HCT116 (cell line): ENCODE results near the gene ZNF586. TPM values are rescaled to one million over a fixed set of nuclear protein-coding genes. Genes with fewer than 3 reads are reported as not detected.

Experiments
- ATAC-seq: fragments of 200-7000 bp; cut with Tn5 transposase; 2 replicates; pipeline ENCODE4 v1.9.1; 2020; ENCODE audit warnings: mild to moderate bottlenecking, moderate library complexity
- BruUV-seq: library from RNA; stranded (reverse); fragments of 400-500 nt; replicated peaks from 2 replicates; lab custom pipeline; 2021; lab: Mats Ljungman, UMichigan
- CTCF ChIA-PET: fragments of 300-600 bp; sonication (Branson Sonifier 250); formaldehyde crosslinking; loops from one replicate; lab custom pipeline; 2021; ENCODE audit warnings: antibody characterized with exemption; lab: Charles Lee
- POLR2A ChIA-PET: fragments of 300-600, 350-600 bp; sonication (Branson Sonifier 250); formaldehyde crosslinking; loops from one replicate; lab custom pipeline; 2021; ENCODE audit warnings: antibody characterized with exemption; lab: Charles Lee
- RAD21 ChIA-PET, 2 experiments: fragments of 300-600 bp; sonication (Branson Sonifier 250); formaldehyde crosslinking; loops; one replicate each; lab custom pipeline; 2023; ENCODE audit warnings: low total read pairs in 2 of 2; ENCODE audit not compliant: uncharacterized antibody in 2 of 2, unreplicated experiment in 2 of 2, low non-redundant PET in 1 of 2; lab: Charles Lee
- DNase-seq: peaks from one replicate; pipeline ENCODE4 v3.0.0-alpha.2; 2010; ENCODE audit warnings: low read depth, low spot score
- H2AFZ ChIP-seq: fragments of 200-600 bp; shearing (Covaris generic), sonication (generic); 2 replicates; pipeline ENCODE4 v1.6.1; 2017; ENCODE audit warnings: low read depth, mixed run types, mixed read lengths, antibody characterized with exemption, low read length; ENCODE audit not compliant: poor library complexity, severe bottlenecking
- H3K27ac ChIP-seq: 2 replicates; pipeline ENCODE4 v1.5.1; 2012; ENCODE audit warnings: low read depth, low read length
- H3K27me3 ChIP-seq: fragments of 200-600 bp; sonication (generic); 2 replicates; pipeline ENCODE4 v1.6.1; 2016; ENCODE audit warnings: mixed run types, low read length, mixed read lengths; ENCODE audit not compliant: insufficient read depth
- H3K36me3 ChIP-seq, 2 experiments: fragments of 200-500 bp in 1 of 2; fragments of 200-600 bp in 1 of 2; sonication (Bioruptor generic) in 1 of 2; sonication (generic) in 1 of 2; 2 replicates each; pipeline versions ENCODE4 v1.5.1 to v1.6.1; 2014 to 2016; ENCODE audit warnings: low read length in 2 of 2, inconsistent platforms in 1 of 2, mixed read lengths in 1 of 2, mixed run types in 1 of 2; ENCODE audit not compliant: insufficient read depth in 2 of 2, control insufficient read depth in 1 of 2
- H3K4me1 ChIP-seq, 2 experiments: fragments of 200-600 bp in 1 of 2; sonication (generic) in 1 of 2; 2 replicates each; pipeline versions ENCODE4 v1.5.1 to v1.6.1; 2012 to 2017; ENCODE audit warnings: low read length in 2 of 2, inconsistent platforms in 1 of 2, mild to moderate bottlenecking in 1 of 2, mixed read lengths in 1 of 2, mixed run types in 1 of 2, moderate library complexity in 1 of 2; ENCODE audit not compliant: insufficient read depth in 2 of 2, control insufficient read depth in 1 of 2
- H3K4me2 ChIP-seq: fragments of 200-600 bp; sonication (generic); 2 replicates; pipeline ENCODE4 v1.6.1; 2017; ENCODE audit warnings: mixed run types, low read length, mixed read lengths
- H3K4me3 ChIP-seq, 2 experiments: fragments of 200-600 bp in 1 of 2; sonication (generic) in 1 of 2; replicated peaks in 1 of 2; 2 replicates each; pipeline ENCODE4 v1.5.1; 2011 to 2016; ENCODE audit warnings: low read length in 2 of 2, control low read depth in 1 of 2, low read depth in 1 of 2, mild to moderate bottlenecking in 1 of 2, mixed read lengths in 1 of 2, mixed run types in 1 of 2
- H3K79me2 ChIP-seq: fragments of 200-600 bp; sonication (generic); 2 replicates; pipeline ENCODE4 v1.6.1; 2017; ENCODE audit warnings: mild to moderate bottlenecking, mixed run types, low read length, moderate library complexity, mixed read lengths; ENCODE audit not compliant: insufficient read depth
- H3K9ac ChIP-seq: fragments of 200-600 bp; sonication (generic); 2 replicates; pipeline ENCODE4 v1.6.1; 2016; ENCODE audit warnings: low read length, mixed read lengths
- H3K9me2 ChIP-seq: fragments of 200-600 bp; sonication (generic), shearing (Covaris generic); 2 replicates; pipeline ENCODE4 v1.6.1; 2017; ENCODE audit warnings: mixed run types, mild to moderate bottlenecking, moderate library complexity; ENCODE audit not compliant: insufficient read depth
- H3K9me3 ChIP-seq, 2 experiments: fragments of 200-500 bp in 1 of 2; fragments of 200-600 bp in 1 of 2; sonication (Bioruptor generic) in 1 of 2; sonication (generic) in 1 of 2; 2 replicates each; pipeline ENCODE4 v1.6.1; 2014 to 2017; ENCODE audit warnings: low read length in 2 of 2, mixed read lengths in 2 of 2, inconsistent platforms in 1 of 2, low read depth in 1 of 2, mild to moderate bottlenecking in 1 of 2, mixed run types in 1 of 2, moderate library complexity in 1 of 2; ENCODE audit not compliant: control insufficient read depth in 1 of 2, insufficient read depth in 1 of 2
- H4K20me1 ChIP-seq: fragments of 200-600 bp; sonication (generic), shearing (Covaris generic); 2 replicates; pipeline ENCODE4 v1.6.1; 2017; ENCODE audit warnings: mixed run types, mild to moderate bottlenecking, moderate library complexity; ENCODE audit not compliant: insufficient read depth
- FOSL1 ChIP-seq: IDR thresholded peaks from 2 replicates; pipeline ENCODE4 v1.6.1; 2012; ENCODE audit warnings: low read depth
- POLR2A ChIP-seq: IDR thresholded peaks from 2 replicates; pipeline ENCODE4 v1.7.0; 2011; ENCODE audit warnings: borderline replicate concordance; ENCODE audit not compliant: insufficient read depth, insufficient read length; ENCODE audit errors: extremely low read depth
- POLR2AphosphoS5 ChIP-seq: IDR thresholded peaks from 2 replicates; pipeline ENCODE4 v1.6.1; 2011; ENCODE audit warnings: mild to moderate bottlenecking, low read depth, low read length, moderate library complexity
- TCF7L2 ChIP-seq: IDR thresholded peaks from 2 replicates; pipeline ENCODE4 v1.7.0; 2011; ENCODE audit warnings: borderline replicate concordance, inconsistent platforms; ENCODE audit not compliant: insufficient read depth, insufficient read length; ENCODE audit errors: extremely low read depth
- intact Hi-C: fragments of 100-400 bp; cut with micrococcal nuclease; formaldehyde crosslinking; loops from 2 replicates; pipeline ENCODE4 v1.10.0; 2022
- total RNA-seq: library from RNA; stranded (reverse); gene quantifications from one replicate; pipeline ENCODE4 v1.2.1, GENCODE V29; 2021; ENCODE audit not compliant: unreplicated experiment
- TF ChIP-seq, protein P1 (sequence below): IDR thresholded peaks from 2 replicates; pipeline ENCODE4 v1.6.1; 2011; ENCODE audit warnings: mild to moderate bottlenecking, low read length, moderate library complexity; ENCODE audit not compliant: insufficient replicate concordance; ENCODE audit errors: extremely low read depth

The ZNF586 gene
- total RNA-seq, 1 experiment from 2014 or later: 3.5 TPM

DNA sequence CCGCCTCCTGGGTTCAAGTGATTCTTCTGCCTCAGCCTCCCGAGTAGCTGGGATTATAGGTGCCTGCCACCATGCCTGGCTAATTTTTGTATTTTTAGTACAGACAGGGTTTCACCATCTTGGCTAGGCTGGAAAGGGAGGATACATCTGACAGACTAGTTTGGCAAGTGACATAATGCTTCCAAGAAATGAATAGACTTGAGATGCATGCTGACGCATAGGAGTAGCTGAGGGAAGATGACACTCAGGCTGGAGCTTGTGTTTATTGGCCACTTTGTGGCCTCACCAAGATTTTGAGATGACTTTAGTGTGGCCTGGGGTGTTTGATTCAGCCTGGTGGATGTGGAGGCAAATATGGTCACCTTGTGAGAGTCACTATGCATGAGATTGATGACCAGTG, 4.0 kb downstream of the ZNF586 start:
- DNase-seq (no peak), ATAC-seq (no peak)
- H3K36me3 ChIP-seq: 0 out of 4 replicates have a peak, but pooled peaks cover 0 to 1% of the 10 kb centered on the region in 2 experiments
- H4K20me1 ChIP-seq: no peaks in the 10 kb centered on the region
- H3K79me2 ChIP-seq: 0 out of 2 replicates have a peak, but pooled peaks cover 10% of the 10 kb centered on the region
- no peaks in the 10 kb centered on the region for H3K27me3 ChIP-seq
- CTCF ChIA-PET: no interaction called here
- RAD21 ChIA-PET: no interaction called here
- H3K4me2 ChIP-seq: no peak overlapping the region
- no peaks in the 10 kb centered on the region for H3K4me1 ChIP-seq
- POLR2A ChIA-PET: no interaction called here
- no peak overlapping the region for H3K27ac ChIP-seq
- TF ChIP-seq FOSL1: no peak
- no peak for TF ChIP-seq POLR2A
- no peak for TF ChIP-seq POLR2AphosphoS5
- BruUV-seq: no TSS peak
- H3K4me3 ChIP-seq: no peak overlapping the region
- peaks cover 0 to 17% of the 10 kb centered on the region in 2 experiments; a peak in 2 of 4 replicates for H3K9me3 ChIP-seq
- no peaks in the 10 kb centered on the region for H3K9me2 ChIP-seq
- intact Hi-C loops: no loop called here
- no peak overlapping the region for H3K9ac ChIP-seq
- no peak overlapping the region for H2AFZ ChIP-seq

DNA sequence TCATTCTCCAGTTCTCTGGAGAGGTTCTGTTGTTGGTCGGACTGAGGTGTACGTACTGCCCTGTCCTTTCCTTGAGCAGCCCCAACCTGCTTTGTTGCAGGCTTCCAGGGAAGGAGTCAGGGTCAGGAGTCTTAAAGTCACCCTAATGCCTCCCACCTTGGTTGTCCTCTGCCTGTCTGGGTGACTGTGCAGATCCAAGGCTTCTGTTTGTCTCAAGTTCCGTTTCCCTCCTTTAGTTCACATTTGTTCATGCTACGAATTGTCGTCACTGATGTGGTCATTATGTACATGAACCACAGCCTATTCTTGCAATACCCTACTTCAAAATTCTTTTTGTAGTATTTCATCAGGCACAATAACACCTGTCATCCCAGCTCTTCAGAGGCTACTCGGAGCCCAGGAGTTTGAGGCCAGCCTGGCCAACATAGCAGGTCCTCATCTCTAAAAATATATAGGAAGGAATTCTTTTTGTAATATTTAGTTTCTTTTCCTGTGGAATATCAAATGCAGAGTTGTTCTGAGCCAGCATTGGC, 7.4 kb downstream of the ZNF586 start:
- ATAC-seq (no peak), DNase-seq (no peak)
- intact Hi-C loops: no loop called here
- H3K36me3 ChIP-seq: peaks cover 2 to 5% of the 10 kb centered on the region in 2 experiments; a peak in 2 of 4 replicates
- no peak overlapping the region for H3K4me3 ChIP-seq
- peaks cover 13 to 23% of the 10 kb centered on the region in 2 experiments; a peak in 3 of 4 replicates for H3K9me3 ChIP-seq
- H3K9ac ChIP-seq: no peak overlapping the region
- 0 out of 2 replicates have a peak, but pooled peaks cover 5% of the 10 kb centered on the region for H3K79me2 ChIP-seq
- ChIA-PET POLR2A (no interaction called here), CTCF (no interaction called here), RAD21 (no interaction called here)
- H3K27ac ChIP-seq: no peak overlapping the region
- H3K4me1 ChIP-seq: no peaks in the 10 kb centered on the region
- no peak overlapping the region for H3K4me2 ChIP-seq
- TF ChIP-seq TCF7L2: no peak
- TF ChIP-seq, protein P1, sequence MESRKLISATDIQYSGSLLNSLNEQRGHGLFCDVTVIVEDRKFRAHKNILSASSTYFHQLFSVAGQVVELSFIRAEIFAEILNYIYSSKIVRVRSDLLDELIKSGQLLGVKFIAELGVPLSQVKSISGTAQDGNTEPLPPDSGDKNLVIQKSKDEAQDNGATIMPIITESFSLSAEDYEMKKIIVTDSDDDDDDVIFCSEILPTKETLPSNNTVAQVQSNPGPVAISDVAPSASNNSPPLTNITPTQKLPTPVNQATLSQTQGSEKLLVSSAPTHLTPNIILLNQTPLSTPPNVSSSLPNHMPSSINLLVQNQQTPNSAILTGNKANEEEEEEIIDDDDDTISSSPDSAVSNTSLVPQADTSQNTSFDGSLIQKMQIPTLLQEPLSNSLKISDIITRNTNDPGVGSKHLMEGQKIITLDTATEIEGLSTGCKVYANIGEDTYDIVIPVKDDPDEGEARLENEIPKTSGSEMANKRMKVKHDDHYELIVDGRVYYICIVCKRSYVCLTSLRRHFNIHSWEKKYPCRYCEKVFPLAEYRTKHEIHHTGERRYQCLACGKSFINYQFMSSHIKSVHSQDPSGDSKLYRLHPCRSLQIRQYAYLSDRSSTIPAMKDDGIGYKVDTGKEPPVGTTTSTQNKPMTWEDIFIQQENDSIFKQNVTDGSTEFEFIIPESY: no peak
- H4K20me1 ChIP-seq: no peaks in the 10 kb centered on the region
- H3K27me3 ChIP-seq: no peaks in the 10 kb centered on the region
- H3K9me2 ChIP-seq: no peaks in the 10 kb centered on the region
- H2AFZ ChIP-seq: no peak overlapping the region
- no TSS peak for BruUV-seq
